ENCODE measurements around the gene UMODL1.

UMODL1 gene

GRCh38 chr21:42089093-42089631 lies 18.0 kb downstream of the UMODL1 start:
- TF ChIP-seq CTCF (IDR thresholded peaks at IDR 0.05; ENCODE audit: low read depth, low read length, missing control alignments): no peak
- no peak for DNase-seq (ENCODE audit: extremely low read depth, low read depth)
- H3K4me3 ChIP-seq (replicated peaks; ENCODE audit: low read depth, low read length): no peak overlapping the region

- no peak for TF ChIP-seq CTCF (IDR thresholded peaks at IDR 0.05; ENCODE audit: low read depth, low read length, missing control alignments)
- H3K4me3 ChIP-seq (replicated peaks; ENCODE audit: low read depth, low read length): no peak overlapping the region
- no peak for DNase-seq (ENCODE audit: extremely low read depth, low read depth)
These were observed 18.7 kb downstream of the UMODL1 start for GRCh38 chr21:42089665-42090310.

GRCh38 chr21:42091899-42092508 lies 20.9 kb downstream of the UMODL1 start:
- DNase-seq (ENCODE audit: extremely low read depth, low read depth): no peak
- H3K4me3 ChIP-seq (replicated peaks; ENCODE audit: low read depth, low read length): no peak overlapping the region
- TF ChIP-seq CTCF (IDR thresholded peaks at IDR 0.05; ENCODE audit: low read depth, low read length, missing control alignments): no peak

GRCh38 chr21:42092771-42093170 lies 21.7 kb downstream of the UMODL1 start:
- DNase-seq (ENCODE audit: extremely low read depth, low read depth): no peak
- TF ChIP-seq CTCF (IDR thresholded peaks at IDR 0.05; ENCODE audit: low read depth, low read length, missing control alignments): no peak
- H3K4me3 ChIP-seq (replicated peaks; ENCODE audit: low read depth, low read length): no peak overlapping the region

- TF ChIP-seq CTCF (IDR thresholded peaks at IDR 0.05; ENCODE audit: low read depth, low read length, missing control alignments): no peak
- DNase-seq (ENCODE audit: extremely low read depth, low read depth): no peak
- no peak overlapping the region for H3K4me3 ChIP-seq (replicated peaks; ENCODE audit: low read depth, low read length)
These were observed 22.1 kb downstream of the UMODL1 start for GRCh38 chr21:42093186-42093585.

- TF ChIP-seq CTCF (IDR thresholded peaks at IDR 0.05; ENCODE audit: low read depth, low read length, missing control alignments): no peak
- no peak for DNase-seq (ENCODE audit: extremely low read depth, low read depth)
- H3K4me3 ChIP-seq (replicated peaks; ENCODE audit: low read depth, low read length): no peak overlapping the region
These were observed 22.9 kb downstream of the UMODL1 start for GRCh38 chr21:42093991-42094421.
